Fibroblast of skin of right biceps (primary cell): ENCODE measurements around the gene POR.
"Not testable (repeated sequence)": the region's sequence is repeated elsewhere in the genome, so short reads cannot be mapped to it uniquely, and the experiment has no call there.

Experiments
- DNase-seq: peaks from one replicate; pipeline ENCODE4 v3.0.0-alpha.2; 2013

The POR gene

GRCh38 chr7:75994388-75995051, 79.6 kb downstream of the POR start, which contains the start of gene TMEM120A:
TSS of gene TMEM120A (minus strand) at chr7:75994595. CDS start at chr7:75994570, 25 bp downstream.
- DNase-seq = peak; percentile 91

DNA sequence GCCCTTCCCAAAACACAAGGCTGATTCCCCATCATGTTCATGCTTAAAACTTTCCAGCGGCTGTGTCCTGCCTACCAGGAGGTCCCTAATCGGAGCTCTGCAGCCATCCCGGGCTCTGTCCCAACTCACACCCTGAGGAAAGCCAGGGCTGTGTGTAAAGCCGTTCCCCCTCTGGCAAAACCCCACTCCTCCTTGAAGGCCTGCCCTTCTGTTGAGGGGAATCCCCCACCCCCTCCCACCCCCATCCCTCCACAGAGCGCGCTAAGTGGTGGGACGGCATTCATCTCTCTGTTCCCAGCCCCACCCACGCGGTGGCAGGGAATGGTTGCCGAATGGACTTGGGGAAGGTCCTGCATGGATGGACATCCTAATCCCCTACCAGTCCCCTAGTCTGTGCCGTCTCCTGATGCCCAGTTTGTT, 80.1 kb downstream of the POR start:
- no peak for DNase-seq

DNA sequence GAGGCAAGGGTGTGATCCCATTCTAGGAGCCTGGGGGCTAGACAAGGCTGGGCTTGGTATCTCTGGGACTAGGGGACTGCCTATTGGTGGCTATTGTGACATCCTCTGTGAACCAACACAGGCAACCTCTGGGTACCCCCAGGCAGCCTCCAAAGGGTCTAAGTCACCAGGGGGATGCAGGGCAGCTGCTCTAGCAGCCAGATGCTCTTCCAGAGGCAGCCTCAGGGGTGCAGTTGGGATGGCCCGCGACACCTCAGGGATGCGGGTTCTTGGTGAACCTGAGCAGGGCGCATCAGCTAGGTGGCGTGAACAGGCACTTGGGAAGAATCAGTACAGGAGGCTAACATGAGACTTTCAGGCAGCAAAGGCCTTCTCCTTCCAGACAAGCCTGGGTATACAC, 81.0 kb downstream of the POR start:
- no peak for DNase-seq

- no peak for DNase-seq
Observed at GRCh38 chr7:75996476-75996875, 81.5 kb downstream of the POR start.

GRCh38 chr7:75998038-75998437, 83.1 kb downstream of the POR start:
- no peak for DNase-seq

DNA sequence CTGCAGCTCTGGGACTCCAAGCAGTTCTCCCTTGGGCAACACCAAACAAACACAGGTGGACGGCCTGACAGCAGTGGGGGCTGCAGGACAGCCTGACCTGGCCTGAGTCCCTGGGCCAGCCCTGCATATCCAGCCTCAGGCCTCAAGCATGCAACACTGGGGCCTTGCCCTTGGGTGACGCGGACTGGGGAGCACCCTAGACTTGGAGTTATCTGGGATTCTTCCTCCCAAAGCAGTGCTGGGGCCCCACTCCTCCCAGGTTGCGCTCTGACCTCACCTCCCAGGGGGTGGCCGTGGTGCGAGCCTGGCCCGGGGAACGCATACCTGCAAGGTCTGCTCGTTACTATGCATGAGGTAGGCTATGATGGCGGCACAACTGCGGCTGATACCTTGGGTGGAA, 85.6 kb downstream of the POR start:
- DNase-seq = no peak

DNA sequence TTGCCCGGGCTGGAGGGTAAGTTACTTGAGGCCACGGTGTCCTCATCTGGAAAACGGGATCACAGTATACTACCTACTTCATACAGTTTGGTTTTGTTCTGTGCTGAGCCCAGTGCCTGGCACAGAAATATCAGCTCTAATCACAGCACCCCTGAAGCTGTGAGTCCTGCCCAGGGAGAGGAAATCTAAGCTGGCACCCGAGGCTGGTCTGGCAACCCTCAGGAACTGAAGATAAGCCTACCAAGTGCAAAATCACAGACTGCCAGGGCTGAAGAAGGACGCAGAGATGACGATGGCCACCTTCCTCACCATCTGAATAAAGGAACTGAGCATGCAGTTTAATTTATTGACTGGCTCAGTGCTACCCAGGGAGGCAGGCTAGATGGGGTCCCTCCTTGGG, 87.2 kb downstream of the POR start:
- DNase-seq = no peak

DNA sequence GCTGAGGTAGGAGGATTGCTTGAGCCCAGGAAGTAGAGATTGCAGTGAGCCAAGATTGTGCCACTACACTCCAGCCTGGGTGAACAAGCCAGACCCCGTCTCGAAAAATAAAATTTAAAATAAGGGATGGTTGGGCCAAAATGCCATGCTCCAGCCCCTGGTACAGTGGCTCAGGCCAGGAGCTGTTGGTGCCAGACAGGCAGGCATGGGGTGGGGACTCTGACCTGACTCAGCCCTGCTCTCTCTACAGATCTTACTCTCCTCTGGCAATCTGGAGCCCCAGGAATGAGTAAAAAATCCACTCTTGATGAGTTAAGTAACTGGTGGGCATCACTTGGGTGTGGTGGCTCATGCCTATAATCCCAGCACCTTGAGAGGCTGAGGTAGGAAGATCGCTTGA, 87.9 kb downstream of the POR start:
- DNase-seq = no peak

GRCh38 chr7:76003351-76003750, 88.4 kb downstream of the POR start:
- no peak for DNase-seq

GRCh38 chr7:76005004-76005403, 90.0 kb downstream of the POR start:
- not testable (repeated sequence) for DNase-seq

DNA sequence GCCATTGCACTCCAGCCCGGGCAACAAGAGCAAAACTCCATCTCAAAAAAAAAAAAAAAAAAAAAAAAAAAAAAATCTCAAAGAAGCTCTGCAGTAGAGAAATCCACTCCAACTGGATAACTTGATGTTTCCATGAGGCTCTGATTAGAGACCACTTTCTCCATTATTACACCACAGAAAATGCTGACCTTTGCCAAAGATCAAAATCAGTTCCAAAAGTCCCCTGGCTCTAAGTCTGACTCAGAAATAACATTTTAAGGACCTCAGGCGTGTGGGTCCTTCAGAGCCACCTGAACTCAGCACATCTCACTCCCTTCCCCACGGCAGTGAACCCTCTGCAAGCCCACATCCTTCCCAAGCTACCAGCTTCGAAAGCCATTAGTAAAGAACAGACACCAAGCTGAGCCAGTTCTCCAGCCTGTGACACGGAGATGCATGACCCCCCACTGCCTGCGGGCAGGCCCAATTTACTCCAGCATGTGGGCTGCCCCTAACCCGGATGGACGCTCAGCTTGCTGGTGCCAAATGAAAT, 93.3 kb downstream of the POR start:
- no peak for DNase-seq

- DNase-seq = no peak
Observed at GRCh38 chr7:76009672-76010600, 95.0 kb downstream of the POR start.

DNA sequence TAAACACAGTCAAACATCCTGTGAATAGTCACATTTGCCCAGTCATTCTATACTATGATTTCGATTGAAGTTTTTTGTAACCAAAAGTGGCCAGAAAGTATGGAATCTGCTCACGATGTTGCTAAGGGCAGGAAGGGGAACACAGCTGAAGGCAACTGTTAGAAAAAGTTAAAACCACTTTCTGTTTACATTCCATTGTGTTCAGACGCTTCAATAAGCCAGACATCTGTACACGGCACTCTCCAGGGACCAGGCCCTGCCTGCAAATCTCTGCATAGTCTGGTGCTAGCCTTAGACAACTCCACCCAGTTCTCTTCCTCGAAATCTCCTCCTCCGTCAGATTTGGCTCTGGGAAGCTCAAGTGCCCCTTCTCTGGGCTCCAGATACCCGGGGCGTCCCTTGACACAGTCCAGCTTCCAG, 96.5 kb downstream of the POR start:
- peak; percentile 53 for DNase-seq

DNA sequence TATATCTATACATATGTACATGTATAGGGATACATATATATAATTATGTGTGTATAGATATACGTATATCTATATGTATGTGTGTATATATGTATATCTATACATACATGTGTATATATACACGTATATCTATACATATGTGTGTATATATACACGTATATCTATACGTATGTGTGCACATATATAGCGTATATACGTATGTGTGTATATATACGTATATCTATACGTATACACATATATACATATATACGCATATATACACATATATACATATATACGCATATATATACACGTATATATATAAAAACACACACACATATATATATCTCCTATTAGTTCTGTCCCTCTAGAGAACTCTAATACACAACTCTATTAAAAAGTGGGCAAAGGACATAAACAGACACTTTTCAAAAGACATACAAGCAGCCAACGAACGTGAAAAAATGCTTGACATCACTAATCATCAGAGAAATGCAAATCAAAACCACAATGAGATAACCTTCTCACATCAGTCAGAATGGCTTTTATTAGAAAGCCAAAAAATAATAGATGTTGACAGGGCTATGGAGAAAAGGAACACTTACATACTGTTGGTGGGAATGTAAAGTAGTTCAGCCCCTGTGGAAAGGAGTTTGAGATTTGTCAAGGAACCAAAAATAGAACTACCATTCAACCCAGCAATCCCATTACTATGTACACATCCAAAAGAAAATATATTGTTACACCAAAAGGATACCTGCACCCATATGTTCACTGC, 101.4 kb downstream of the POR start:
- peak; percentile 11 for DNase-seq

DNA sequence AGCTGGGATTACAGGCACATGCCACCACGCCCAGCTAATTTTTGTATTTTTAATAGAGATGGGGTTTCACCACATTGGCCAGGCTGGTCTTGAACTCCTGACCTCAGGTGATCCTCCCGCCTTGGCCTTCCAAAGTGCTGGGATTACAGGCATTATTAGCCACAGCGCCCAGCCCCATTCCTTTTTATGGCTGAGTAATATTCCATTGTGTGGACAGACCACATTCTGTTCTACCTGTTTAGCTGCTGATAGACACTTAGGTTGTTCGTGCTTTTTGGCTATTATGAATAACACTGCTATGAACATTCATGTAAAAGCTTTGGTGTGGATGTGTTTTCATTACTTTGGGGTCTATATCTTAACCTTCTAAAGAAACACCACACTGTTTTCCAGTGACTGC, 103.6 kb downstream of the POR start:
- not testable (repeated sequence) for DNase-seq

DNA sequence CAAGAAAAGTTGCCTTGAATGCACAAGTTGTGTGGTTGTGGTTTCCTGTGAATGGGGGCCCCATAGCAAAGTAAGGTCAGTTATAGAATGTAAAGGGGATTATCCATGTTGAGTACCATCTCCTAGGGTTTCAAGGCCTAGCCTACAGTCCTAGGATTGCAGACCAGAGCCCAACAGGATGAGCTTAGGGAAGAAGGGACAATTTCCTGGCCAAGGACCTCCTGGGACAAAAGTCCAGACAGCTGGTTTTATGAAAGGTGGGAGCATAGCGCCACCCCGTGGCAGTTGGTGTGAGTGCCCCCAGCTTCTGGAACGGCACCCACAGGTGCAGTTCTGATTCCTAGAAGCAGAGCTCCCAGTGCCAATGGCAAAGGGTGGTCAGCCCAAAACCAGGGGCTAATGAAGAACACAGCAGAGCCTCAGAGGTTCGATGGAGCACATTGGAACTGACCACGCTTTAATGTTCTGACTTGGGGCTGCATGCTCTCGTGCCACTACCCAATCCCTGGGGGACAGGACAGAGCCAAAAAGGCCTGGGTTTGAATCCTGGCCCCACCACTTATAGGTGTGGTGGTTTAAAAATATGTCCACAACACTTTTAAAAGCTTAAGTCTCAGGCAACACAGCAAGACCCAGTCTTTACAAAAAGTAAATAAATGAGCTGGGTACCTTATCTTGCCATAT, 105.2 kb downstream of the POR start:
- DNase-seq = peak; percentile 52

DNA sequence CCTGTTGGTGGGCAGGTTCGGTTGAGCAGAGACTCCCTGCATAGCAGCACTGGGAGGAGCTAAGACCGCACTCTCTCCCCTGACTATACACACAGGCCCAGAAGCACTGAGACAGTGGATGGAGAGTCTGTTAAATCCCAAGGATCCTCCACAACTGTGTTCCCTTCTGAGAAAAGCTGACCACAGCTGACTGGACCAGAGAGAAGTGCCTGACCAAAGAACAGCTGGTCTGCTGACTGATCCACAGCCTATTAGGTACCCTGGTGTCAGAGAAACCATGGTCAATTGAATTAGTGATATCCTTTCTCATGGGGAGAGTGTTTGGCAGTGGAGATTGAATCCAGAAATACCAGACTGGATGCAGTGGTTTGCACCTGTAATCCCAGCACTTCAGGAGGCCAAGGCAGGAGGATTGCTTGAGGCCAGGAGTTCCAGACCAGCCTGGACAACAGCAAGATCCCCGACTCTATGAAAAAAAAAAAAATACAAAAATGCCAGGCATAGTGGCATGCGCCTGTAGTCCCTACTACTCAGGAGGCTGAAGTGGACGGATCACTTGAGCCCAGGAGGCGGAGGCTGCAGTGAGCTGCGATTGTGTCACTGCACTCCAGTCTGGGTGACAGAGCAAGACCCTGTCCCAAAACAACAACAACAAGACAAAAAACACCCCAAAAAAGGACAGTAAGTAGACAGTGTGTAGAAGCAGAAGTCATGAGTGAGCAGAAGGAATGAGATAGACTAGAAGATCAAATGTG, 107.2 kb downstream of the POR start:
- DNase-seq = no peak

DNA sequence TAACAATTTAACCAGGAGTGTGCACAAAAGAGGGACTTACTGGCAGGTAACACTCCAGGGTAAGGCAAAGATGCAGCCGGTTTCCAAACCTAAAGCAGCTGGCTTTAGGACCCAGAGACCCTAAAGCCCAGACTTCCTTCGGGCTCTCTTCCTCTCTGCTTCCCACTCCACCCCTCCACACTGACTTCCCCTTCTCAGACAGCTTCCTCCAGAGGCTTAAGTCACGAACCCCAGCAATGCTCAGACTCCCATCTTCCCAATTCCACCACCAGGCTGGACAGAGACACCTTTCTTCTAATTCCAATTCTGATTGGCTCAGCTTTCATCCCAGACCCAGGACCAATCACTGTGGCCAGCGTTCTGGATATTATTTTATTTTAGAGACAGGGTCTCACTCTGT, 108.0 kb downstream of the POR start:
- DNase-seq = no peak

DNA sequence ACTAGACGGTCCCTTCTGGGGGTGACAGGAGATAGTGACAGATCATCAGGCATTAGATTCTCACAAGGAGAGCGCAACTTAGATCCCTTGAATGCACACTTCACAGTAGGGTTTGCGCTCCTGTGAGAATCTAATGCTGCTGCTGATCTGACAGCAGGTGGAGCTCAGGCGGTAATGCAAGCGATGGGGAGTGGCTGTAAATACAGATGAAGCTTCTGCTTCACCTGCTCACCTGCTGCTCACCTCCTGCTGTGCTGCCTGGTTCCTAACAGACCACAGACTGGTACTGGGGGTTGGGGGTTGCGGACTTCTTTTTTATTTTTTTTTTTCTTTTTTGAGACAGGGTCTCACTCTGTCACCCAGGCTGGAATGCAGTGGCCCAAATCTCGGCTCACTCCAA, 114.7 kb downstream of the POR start:
- DNase-seq = not testable (repeated sequence)

DNA sequence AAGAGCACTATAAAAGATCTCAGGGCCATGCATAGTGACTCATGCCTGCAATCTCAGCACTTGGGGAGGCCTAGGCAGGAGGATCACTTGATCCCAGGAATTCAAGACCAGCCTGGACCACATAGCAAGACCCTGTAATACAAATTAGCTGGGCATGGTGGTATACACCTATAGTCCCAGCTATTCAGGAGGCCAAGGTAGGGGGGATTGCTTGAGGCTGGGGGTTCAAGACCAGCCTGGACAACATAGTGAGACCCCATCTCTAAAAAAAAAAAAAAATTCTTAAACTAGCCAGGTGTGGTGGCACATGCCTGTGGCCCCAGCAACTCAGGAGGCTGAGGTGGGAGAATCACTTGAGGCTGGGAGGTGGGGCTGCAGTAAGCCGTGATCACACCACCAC, 117.0 kb downstream of the POR start:
- DNase-seq = no peak
